ENCODE measurements around the gene GLUD1. TPM values are rescaled to one million over a fixed set of nuclear protein-coding genes. Genes with fewer than 3 reads are reported as not detected.
"Not testable (repeated sequence)": the region's sequence is repeated elsewhere in the genome, so short reads cannot be mapped to it uniquely, and the experiment has no call there.

The GLUD1 gene
- total RNA-seq, 3 donors from 2014 or later (not counting 1 experiment from before 2014, with no cell fraction given), result 102 to 115 (median 112) TPM

- ATAC-seq, result no peak
- no peak for TF ChIP-seq CTCF (IDR thresholded peaks at IDR 0.05)
- H3K4me1 Mint-ChIP-seq, result no peaks in the 10 kb centered on the region
- 100% methylated on average over 1 of the region's 1 CpG for WGBS (ENCODE audit: insufficient coverage)
- Histone ChIP-seq H3K27ac (ENCODE audit: low read length) (no peak overlapping the region), H3K9me3 (ENCODE audit: control insufficient read depth, insufficient read depth, low read length) (no peaks in the 10 kb centered on the region), H3K27me3 (ENCODE audit: control insufficient read depth, insufficient read depth, low read length) (no peaks in the 10 kb centered on the region), H3K4me1 (ENCODE audit: control insufficient read depth, insufficient read depth, low read length) (no peaks in the 10 kb centered on the region), H3K36me3 (ENCODE audit: control insufficient read depth, insufficient read depth, low read length) (no peaks in the 10 kb centered on the region), H3K4me3 (ENCODE audit: low read length) (no peak overlapping the region)
- no peaks in the 10 kb centered on the region for H3K9me3 Mint-ChIP-seq
- no peak overlapping the region for H3K27ac Mint-ChIP-seq
- no peak overlapping the region for H3K4me3 Mint-ChIP-seq
- H3K36me3 Mint-ChIP-seq, result no peaks in the 10 kb centered on the region
- no peaks in the 10 kb centered on the region for H3K27me3 Mint-ChIP-seq (ENCODE audit: low read depth in 2 of 2)
- intact Hi-C loops (cut with micrococcal nuclease), result no loop called here
- DNase-seq, result no peak
Measured at GRCh38 chr10:87036623-87037022, 58.0 kb downstream of the GLUD1 start.

GRCh38 chr10:87030912-87031635 is 63.6 kb downstream of the GLUD1 start:
- no peaks in the 10 kb centered on the region for H3K36me3 ChIP-seq (ENCODE audit: control insufficient read depth, insufficient read depth, low read length)
- no peaks in the 10 kb centered on the region for H3K27me3 Mint-ChIP-seq (ENCODE audit: low read depth in 2 of 2)

GRCh38 chr10:87030419-87030818 is 64.2 kb downstream of the GLUD1 start:
- H3K4me1 ChIP-seq (ENCODE audit: control insufficient read depth, insufficient read depth, low read length); H3K27ac ChIP-seq (ENCODE audit: low read length); H3K36me3 Mint-ChIP-seq; H3K4me3 ChIP-seq (ENCODE audit: low read length); H3K27me3 ChIP-seq (ENCODE audit: control insufficient read depth, insufficient read depth, low read length); H3K9me3 ChIP-seq (ENCODE audit: control insufficient read depth, insufficient read depth, low read length); ATAC-seq; H3K4me1 Mint-ChIP-seq; H3K36me3 ChIP-seq (ENCODE audit: control insufficient read depth, insufficient read depth, low read length); DNase-seq; H3K9me3 Mint-ChIP-seq; H3K27ac Mint-ChIP-seq; H3K4me3 Mint-ChIP-seq; H3K27me3 Mint-ChIP-seq (ENCODE audit: low read depth in 2 of 2); intact Hi-C loops (cut with micrococcal nuclease): not testable (repeated sequence)
- 100% methylated on average over 1 of the region's 1 CpG for WGBS (ENCODE audit: insufficient coverage)

More at GRCh38 chr10:87030912-87031635, 63.6 kb downstream of the GLUD1 start:
- Histone ChIP-seq H3K4me1 (ENCODE audit: control insufficient read depth, insufficient read depth, low read length) (no peaks in the 10 kb centered on the region), H3K27me3 (ENCODE audit: control insufficient read depth, insufficient read depth, low read length) (no peaks in the 10 kb centered on the region), H3K9me3 (ENCODE audit: control insufficient read depth, insufficient read depth, low read length) (no peaks in the 10 kb centered on the region), H3K4me3 (ENCODE audit: low read length) (no peak overlapping the region), H3K27ac (ENCODE audit: low read length) (no peak overlapping the region)
- intact Hi-C loops (cut with micrococcal nuclease), result no loop called here
- no peak for TF ChIP-seq CTCF (IDR thresholded peaks at IDR 0.05)
- no peak for ATAC-seq
- no peak for DNase-seq
- H3K9me3 Mint-ChIP-seq, result no peaks in the 10 kb centered on the region
- no peaks in the 10 kb centered on the region for H3K4me1 Mint-ChIP-seq
- H3K27ac Mint-ChIP-seq, result no peak overlapping the region
- 95% methylated on average over 28 of the region's 28 CpGs for WGBS (ENCODE audit: insufficient coverage)
- no peak overlapping the region for H3K4me3 Mint-ChIP-seq
- H3K36me3 Mint-ChIP-seq, result no peaks in the 10 kb centered on the region

- ATAC-seq; H3K9me3 Mint-ChIP-seq; H3K4me1 ChIP-seq (ENCODE audit: control insufficient read depth, insufficient read depth, low read length); H3K4me3 ChIP-seq (ENCODE audit: low read length); DNase-seq; H3K27me3 ChIP-seq (ENCODE audit: control insufficient read depth, insufficient read depth, low read length); H3K9me3 ChIP-seq (ENCODE audit: control insufficient read depth, insufficient read depth, low read length); H3K27ac Mint-ChIP-seq; H3K36me3 Mint-ChIP-seq; H3K4me3 Mint-ChIP-seq; H3K4me1 Mint-ChIP-seq; H3K27me3 Mint-ChIP-seq (ENCODE audit: low read depth in 2 of 2); H3K36me3 ChIP-seq (ENCODE audit: control insufficient read depth, insufficient read depth, low read length); H3K27ac ChIP-seq (ENCODE audit: low read length); intact Hi-C loops (cut with micrococcal nuclease): not testable (repeated sequence)
- WGBS (ENCODE audit: insufficient coverage), result 93% methylated on average over 14 of the region's 17 CpGs
Measured at GRCh38 chr10:87026747-87027508, 67.7 kb downstream of the GLUD1 start.

- H3K27ac Mint-ChIP-seq; H3K4me1 ChIP-seq (ENCODE audit: control insufficient read depth, insufficient read depth, low read length); H3K36me3 ChIP-seq (ENCODE audit: control insufficient read depth, insufficient read depth, low read length); H3K4me1 Mint-ChIP-seq; H3K27me3 ChIP-seq (ENCODE audit: control insufficient read depth, insufficient read depth, low read length); H3K4me3 Mint-ChIP-seq; H3K27me3 Mint-ChIP-seq (ENCODE audit: low read depth in 2 of 2); H3K9me3 Mint-ChIP-seq; H3K27ac ChIP-seq (ENCODE audit: low read length); DNase-seq; ATAC-seq; H3K4me3 ChIP-seq (ENCODE audit: low read length); H3K9me3 ChIP-seq (ENCODE audit: control insufficient read depth, insufficient read depth, low read length); H3K36me3 Mint-ChIP-seq; intact Hi-C loops (cut with micrococcal nuclease): not testable (repeated sequence)
- 45% methylated on average over 5 of the region's 5 CpGs for WGBS (ENCODE audit: insufficient coverage)
Measured at GRCh38 chr10:87025285-87025958, 69.2 kb downstream of the GLUD1 start.

- H3K4me3 Mint-ChIP-seq, result not testable (repeated sequence)
Measured at GRCh38 chr10:87020056-87020455, 74.6 kb downstream of the GLUD1 start, which contains the start of gene FAM25A. Gene FAM25A (plus strand): TSS chr10:87020294. CDS start chr10:87020325, 31 bp downstream.

More at GRCh38 chr10:87020056-87020455, 74.6 kb downstream of the GLUD1 start, which contains the start of gene FAM25A:
- WGBS (ENCODE audit: insufficient coverage), result 94% methylated on average over 9 of the region's 9 CpGs
- H3K4me1 ChIP-seq (ENCODE audit: control insufficient read depth, insufficient read depth, low read length); H3K36me3 Mint-ChIP-seq; DNase-seq; H3K4me1 Mint-ChIP-seq; H3K27me3 Mint-ChIP-seq (ENCODE audit: low read depth in 2 of 2); H3K27ac ChIP-seq (ENCODE audit: low read length); H3K27me3 ChIP-seq (ENCODE audit: control insufficient read depth, insufficient read depth, low read length); H3K27ac Mint-ChIP-seq; ATAC-seq; intact Hi-C loops (cut with micrococcal nuclease); H3K4me3 ChIP-seq (ENCODE audit: low read length); H3K36me3 ChIP-seq (ENCODE audit: control insufficient read depth, insufficient read depth, low read length); H3K9me3 ChIP-seq (ENCODE audit: control insufficient read depth, insufficient read depth, low read length); H3K9me3 Mint-ChIP-seq: not testable (repeated sequence)
